Endothelial cell (in vitro differentiated cells): ENCODE measurements around the gene TMEM132C. TPM values are rescaled to one million over a fixed set of nuclear protein-coding genes. Genes with fewer than 3 reads are reported as not detected.

ENCODE experiments used
- DNase-seq: peaks from one replicate; pipeline ENCODE4 v3.0.0; 2021; ENCODE audit warnings: low spot score
- H3K27ac Mint-ChIP-seq: one replicate; pipeline ENCODE4 v1.8.0; 2021; ENCODE audit warnings: mixed read lengths, inconsistent platforms; ENCODE audit not compliant: unreplicated experiment
- H3K27me3 Mint-ChIP-seq: one replicate; pipeline ENCODE4 v1.8.0; 2021; ENCODE audit warnings: mild to moderate bottlenecking, moderate library complexity, mixed read lengths, inconsistent platforms; ENCODE audit not compliant: unreplicated experiment
- H3K36me3 Mint-ChIP-seq: one replicate; pipeline ENCODE4 v1.8.0; 2021; ENCODE audit warnings: mild to moderate bottlenecking, low read depth, mixed read lengths, inconsistent platforms; ENCODE audit not compliant: unreplicated experiment
- H3K4me1 Mint-ChIP-seq: one replicate; pipeline ENCODE4 v1.8.0; 2021; ENCODE audit warnings: mild to moderate bottlenecking, mixed read lengths, inconsistent platforms; ENCODE audit not compliant: unreplicated experiment
- H3K4me3 Mint-ChIP-seq: one replicate; pipeline ENCODE4 v1.8.0; 2021; ENCODE audit warnings: mild to moderate bottlenecking, mixed read lengths, inconsistent platforms; ENCODE audit not compliant: unreplicated experiment
- H3K9me3 Mint-ChIP-seq: one replicate; pipeline ENCODE4 v1.8.0; 2021; ENCODE audit warnings: mixed read lengths, inconsistent platforms; ENCODE audit not compliant: unreplicated experiment
- total RNA-seq: library from RNA; stranded (reverse); fragmentation: NEBNext Ultra II Directional; extraction: Animal tissue kit (Norgen Biotek cat#: 25700); gene quantifications from one replicate; pipeline ENCODE4 v1.2.1, GENCODE V29; 2021; ENCODE audit not compliant: unreplicated experiment
- TF ChIP-seq, protein P1 (sequence below): fragments of 200-600 bp; sonication (generic); IDR thresholded peaks from one replicate; pipeline ENCODE4 v1.5.0; 2021; ENCODE audit warnings: antibody characterized with exemption; ENCODE audit not compliant: unreplicated experiment

The TMEM132C gene
- total RNA-seq, 1 donor from 2014 or later: not detected

DNA sequence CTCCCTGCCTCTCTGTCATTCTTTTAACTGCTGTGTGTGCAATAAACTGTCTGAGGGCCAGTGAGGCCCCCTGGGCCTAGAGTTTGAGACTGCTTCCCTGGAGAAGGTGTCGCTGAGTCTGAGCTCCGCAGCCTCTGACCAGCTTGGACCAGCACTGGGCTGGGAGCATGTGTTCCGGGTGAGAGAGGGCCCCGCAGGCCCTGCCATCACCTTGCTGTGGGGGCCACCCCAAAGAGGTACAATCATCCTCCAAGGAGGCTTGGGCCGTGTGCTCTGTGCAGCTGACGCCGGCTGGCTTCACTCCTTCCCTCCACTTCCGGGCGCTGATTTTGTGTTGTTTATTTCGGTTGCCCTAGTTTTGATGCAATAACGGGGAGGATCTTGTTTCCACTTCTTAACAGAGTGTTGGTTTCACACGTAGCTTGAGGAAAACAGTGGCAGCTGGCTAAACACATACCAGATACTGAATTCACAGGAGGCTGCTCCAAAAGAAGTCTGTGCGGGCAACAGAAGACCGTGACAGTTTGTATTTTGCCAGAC, 121.6 kb downstream of the TMEM132C start:
- Mint-ChIP-seq H3K4me3 (no peak overlapping the region), H3K36me3 (peaks cover 24% of the 10 kb centered on the region), H3K27ac (no peak overlapping the region), H3K9me3 (peaks cover 45% of the 10 kb centered on the region), H3K27me3 (peaks cover 19% of the 10 kb centered on the region), H3K4me1 (no peaks in the 10 kb centered on the region)
- no peak for DNase-seq
- TF ChIP-seq, protein P1, sequence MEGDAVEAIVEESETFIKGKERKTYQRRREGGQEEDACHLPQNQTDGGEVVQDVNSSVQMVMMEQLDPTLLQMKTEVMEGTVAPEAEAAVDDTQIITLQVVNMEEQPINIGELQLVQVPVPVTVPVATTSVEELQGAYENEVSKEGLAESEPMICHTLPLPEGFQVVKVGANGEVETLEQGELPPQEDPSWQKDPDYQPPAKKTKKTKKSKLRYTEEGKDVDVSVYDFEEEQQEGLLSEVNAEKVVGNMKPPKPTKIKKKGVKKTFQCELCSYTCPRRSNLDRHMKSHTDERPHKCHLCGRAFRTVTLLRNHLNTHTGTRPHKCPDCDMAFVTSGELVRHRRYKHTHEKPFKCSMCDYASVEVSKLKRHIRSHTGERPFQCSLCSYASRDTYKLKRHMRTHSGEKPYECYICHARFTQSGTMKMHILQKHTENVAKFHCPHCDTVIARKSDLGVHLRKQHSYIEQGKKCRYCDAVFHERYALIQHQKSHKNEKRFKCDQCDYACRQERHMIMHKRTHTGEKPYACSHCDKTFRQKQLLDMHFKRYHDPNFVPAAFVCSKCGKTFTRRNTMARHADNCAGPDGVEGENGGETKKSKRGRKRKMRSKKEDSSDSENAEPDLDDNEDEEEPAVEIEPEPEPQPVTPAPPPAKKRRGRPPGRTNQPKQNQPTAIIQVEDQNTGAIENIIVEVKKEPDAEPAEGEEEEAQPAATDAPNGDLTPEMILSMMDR: no peak

GRCh38 chr12:128393346-128393745, 126.4 kb downstream of the TMEM132C start:
- DNase-seq: no peak
- Mint-ChIP-seq H3K4me1 (no peaks in the 10 kb centered on the region), H3K27ac (no peak overlapping the region), H3K27me3 (peaks cover 12% of the 10 kb centered on the region), H3K36me3 (peaks cover 18% of the 10 kb centered on the region), H3K9me3 (peaks cover 62% of the 10 kb centered on the region), H3K4me3 (no peak overlapping the region)
- TF ChIP-seq, protein P1: no peak

- Mint-ChIP-seq H3K36me3 (peaks cover 18% of the 10 kb centered on the region), H3K27me3 (peaks cover 9% of the 10 kb centered on the region), H3K4me1 (no peaks in the 10 kb centered on the region), H3K4me3 (no peak overlapping the region), H3K27ac (no peak overlapping the region), H3K9me3 (peaks cover 63% of the 10 kb centered on the region)
- TF ChIP-seq, protein P1: no peak
- DNase-seq: no peak
These were observed 127.2 kb downstream of the TMEM132C start for GRCh38 chr12:128394137-128394536.

DNA sequence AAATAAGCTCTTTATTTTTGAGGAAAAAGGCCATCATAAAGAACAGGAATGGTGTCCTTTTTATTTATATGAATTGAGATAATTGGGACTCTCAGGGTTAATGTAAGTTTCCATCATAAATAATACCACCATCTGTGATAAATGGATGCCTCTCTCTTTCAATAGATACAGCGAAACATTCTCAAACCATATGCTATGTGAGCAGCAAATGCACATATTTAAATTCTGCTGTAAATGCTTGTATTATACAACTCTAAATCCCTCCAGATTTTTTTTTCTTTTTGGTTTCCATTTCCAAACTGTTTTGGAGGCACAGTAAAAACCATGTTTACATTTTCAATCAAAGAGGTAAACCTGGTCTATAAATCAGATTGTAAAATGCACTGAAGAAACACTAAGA, 132.3 kb downstream of the TMEM132C start:
- Mint-ChIP-seq H3K4me1 (no peaks in the 10 kb centered on the region), H3K27me3 (no peaks in the 10 kb centered on the region), H3K4me3 (no peak overlapping the region), H3K36me3 (peaks cover 5% of the 10 kb centered on the region), H3K9me3 (peaks cover 63% of the 10 kb centered on the region), H3K27ac (no peak overlapping the region)
- TF ChIP-seq, protein P1: no peak
- DNase-seq: no peak

- Mint-ChIP-seq H3K4me1 (no peaks in the 10 kb centered on the region), H3K27ac (no peak overlapping the region), H3K27me3 (no peaks in the 10 kb centered on the region), H3K4me3 (no peak overlapping the region), H3K36me3 (peaks cover 14% of the 10 kb centered on the region), H3K9me3 (peaks cover 68% of the 10 kb centered on the region)
- TF ChIP-seq, protein P1: no peak
- DNase-seq: no peak
These were observed 135.7 kb downstream of the TMEM132C start for GRCh38 chr12:128402486-128403243.
